H1 (cell line): ENCODE data around the gene DAPK1. TPM values are rescaled to one million over a fixed set of nuclear protein-coding genes. Genes with fewer than 3 reads are reported as not detected.

ENCODE experiments used
- CTCF ChIA-PET: fragments of 300-600 bp; sonication (Branson Sonifier 250); formaldehyde crosslinking; loops from one replicate; lab custom pipeline; 2021; ENCODE audit not compliant: partially characterized antibody; lab: Charles Lee
- POLR2A ChIA-PET: fragments of 300-600 bp; sonication (Branson Sonifier 250); formaldehyde crosslinking; loops from one replicate; lab custom pipeline; 2021; ENCODE audit warnings: inconsistent platforms; ENCODE audit not compliant: partially characterized antibody; lab: Charles Lee
- DNase-seq, 2 experiments: peaks; one replicate each; pipeline versions ENCODE4 v3.0.0 to v3.0.0-alpha.2; 2010 to 2022; ENCODE audit warnings: low spot score in 2 of 2, low read depth in 1 of 2, mixed read lengths in 1 of 2
- FAIRE-seq: peaks from 2 replicates; lab custom pipeline; 2011; peaks lifted over from hg19 to GRCh38; lab: Jason Lieb, UNC
- H2AFZ ChIP-seq: 2 replicates; pipeline ENCODE4 v1.8.1; 2012; ENCODE audit warnings: low read length, inconsistent platforms
- H2AK5ac ChIP-seq: 2 replicates; pipeline ENCODE4 v1.6.1; 2013; ENCODE audit warnings: low read depth, low read length
- H2BK120ac ChIP-seq: replicated peaks from 2 replicates; pipeline ENCODE3; 2013; ENCODE audit warnings: low read depth, low read length, inconsistent platforms
- H2BK12ac ChIP-seq: 2 replicates; pipeline ENCODE4 v1.6.1; 2013; ENCODE audit warnings: low read depth, low read length
- H2BK15ac ChIP-seq: 2 replicates; pipeline ENCODE4 v1.6.1; 2013; ENCODE audit warnings: low read length
- H2BK20ac ChIP-seq: 2 replicates; pipeline ENCODE4 v1.6.1; 2013; ENCODE audit warnings: low read length
- H2BK5ac ChIP-seq: 2 replicates; pipeline ENCODE4 v1.6.1; 2013; ENCODE audit warnings: low read depth, low read length
- H3K14ac ChIP-seq: 2 replicates; pipeline ENCODE4 v1.6.1; 2013; ENCODE audit warnings: inconsistent platforms; ENCODE audit not compliant: insufficient read length
- H3K18ac ChIP-seq: 2 replicates; pipeline ENCODE4 v1.6.1; 2013; ENCODE audit warnings: low read length; ENCODE audit errors: extremely low read depth
- H3K23ac ChIP-seq: 2 replicates; pipeline ENCODE4 v1.6.1; 2013; ENCODE audit warnings: inconsistent platforms; ENCODE audit not compliant: insufficient read length
- H3K23me2 ChIP-seq: 2 replicates; pipeline ENCODE4 v1.6.1; 2013; ENCODE audit warnings: low read depth, low read length
- H3K27ac ChIP-seq: 2 replicates; pipeline ENCODE4 v1.6.1; 2011; ENCODE audit warnings: low read depth, low read length, inconsistent platforms
- H3K27me3 ChIP-seq, 4 experiments: replicated peaks in 1 of 4; 1 replicate in 1 of 4; 2 replicates in 3 of 4; pipeline versions ENCODE4 v1.6.1 to v1.8.1; 2011 to 2013; ENCODE audit warnings: low read length in 3 of 4, mild to moderate bottlenecking in 3 of 4, inconsistent platforms in 2 of 4, mixed read lengths in 2 of 4, moderate library complexity in 1 of 4; ENCODE audit not compliant: control insufficient read depth in 3 of 4, insufficient read depth in 3 of 4; ENCODE audit errors: extremely low read depth in 1 of 4
- H3K36me3 ChIP-seq, 4 experiments: 2 replicates each; pipeline versions ENCODE4 v1.6.1 to v1.8.1; 2011 to 2013; ENCODE audit warnings: mild to moderate bottlenecking in 4 of 4, low read length in 3 of 4, moderate library complexity in 2 of 4, control low read depth in 1 of 4, inconsistent platforms in 1 of 4; ENCODE audit not compliant: insufficient read depth in 4 of 4, control insufficient read depth in 2 of 4
- H3K4ac ChIP-seq: replicated peaks from 2 replicates; pipeline ENCODE3; 2013; ENCODE audit warnings: low read length, low read depth, mixed read lengths, inconsistent platforms; ENCODE audit not compliant: insufficient read length
- H3K4me1 ChIP-seq, 4 experiments: replicated peaks in 1 of 4; 1 replicate in 1 of 4; 2 replicates in 3 of 4; pipeline versions ENCODE4 v1.6.1 to v1.8.1; 2011 to 2013; ENCODE audit warnings: low read length in 3 of 4, inconsistent platforms in 2 of 4, mixed read lengths in 1 of 4; ENCODE audit not compliant: insufficient read depth in 4 of 4, control insufficient read depth in 3 of 4
- H3K4me2 ChIP-seq, 2 experiments: 2 replicates each; pipeline versions ENCODE4 v1.6.1 to v1.8.1; 2011 to 2013; ENCODE audit warnings: low read depth in 2 of 2, low read length in 2 of 2, control low read depth in 1 of 2, inconsistent platforms in 1 of 2, mild to moderate bottlenecking in 1 of 2; ENCODE audit not compliant: insufficient read depth in 1 of 2
- H3K4me3 ChIP-seq, 4 experiments: fragments of 200-600, 300-600 bp in 1 of 4; sonication (generic), shearing (Covaris generic), sonication (Bioruptor Twin) in 1 of 4; 2 replicates each; pipeline versions ENCODE4 v1.5.1 to v1.8.1; 2011 to 2016; ENCODE audit warnings: low read length in 4 of 4, low read depth in 3 of 4, control low read depth in 2 of 4, inconsistent platforms in 2 of 4, mild to moderate bottlenecking in 2 of 4, mixed read lengths in 1 of 4, moderate library complexity in 1 of 4; ENCODE audit not compliant: insufficient read depth in 2 of 4; ENCODE audit errors: extremely low read depth in 1 of 4
- H3K56ac ChIP-seq: replicated peaks from 2 replicates; pipeline ENCODE3; 2013; ENCODE audit warnings: low read depth, mild to moderate bottlenecking, mixed read lengths, low read length, inconsistent platforms; ENCODE audit not compliant: insufficient read length
- H3K79me1 ChIP-seq: 2 replicates; pipeline ENCODE4 v1.6.1; 2013; ENCODE audit warnings: low read depth, low read length, control low read depth
- H3K79me2 ChIP-seq, 2 experiments: 2 replicates each; pipeline versions ENCODE4 v1.6.1 to v1.8.1; 2012 to 2013; ENCODE audit warnings: low read length in 2 of 2, mild to moderate bottlenecking in 2 of 2, inconsistent platforms in 1 of 2; ENCODE audit not compliant: insufficient read depth in 2 of 2, control insufficient read depth in 1 of 2
- H3K9ac ChIP-seq, 4 experiments: replicated peaks in 1 of 4; 1 replicate in 1 of 4; 2 replicates in 3 of 4; pipeline versions ENCODE4 v1.6.1 to v1.8.1; 2011 to 2013; ENCODE audit warnings: low read depth in 3 of 4, low read length in 3 of 4, control low read depth in 2 of 4, mild to moderate bottlenecking in 2 of 4, moderate library complexity in 2 of 4, inconsistent platforms in 1 of 4; ENCODE audit errors: extremely low read depth in 1 of 4
- H3K9me3 ChIP-seq, 2 experiments: 2 replicates each; pipeline versions ENCODE4 v1.6.1 to v1.8.1; 2012 to 2013; ENCODE audit warnings: mild to moderate bottlenecking in 2 of 2, moderate library complexity in 2 of 2, control low read depth in 1 of 2, inconsistent platforms in 1 of 2, low read depth in 1 of 2, low read length in 1 of 2, mixed read lengths in 1 of 2; ENCODE audit not compliant: insufficient read depth in 2 of 2
- H4K20me1 ChIP-seq, 2 experiments: replicated peaks in 1 of 2; 2 replicates each; pipeline versions ENCODE3 to v1.8.1; 2011 to 2013; ENCODE audit warnings: inconsistent platforms in 2 of 2, low read length in 2 of 2, mild to moderate bottlenecking in 1 of 2; ENCODE audit not compliant: insufficient read depth in 2 of 2, control insufficient read depth in 1 of 2
- H4K5ac ChIP-seq: 2 replicates; pipeline ENCODE4 v1.6.1; 2013; ENCODE audit warnings: low read length, low read depth, mixed read lengths, inconsistent platforms; ENCODE audit not compliant: insufficient read length
- H4K8ac ChIP-seq: 2 replicates; pipeline ENCODE4 v1.8.0; 2013; ENCODE audit warnings: mild to moderate bottlenecking, moderate library complexity, low read length, inconsistent platforms; ENCODE audit not compliant: insufficient read depth; ENCODE audit errors: extremely low read depth
- H4K91ac ChIP-seq: replicated peaks from 2 replicates; pipeline ENCODE3; 2013; ENCODE audit warnings: low read length, mixed read lengths, inconsistent platforms; ENCODE audit not compliant: insufficient read length
- ASH2L ChIP-seq: fragments of 200-600, 300-600 bp; sonication (generic); IDR thresholded peaks from one replicate; pipeline ENCODE4 v1.7.1; 2017; ENCODE audit warnings: low read length
- CBX8 ChIP-seq: fragments of 300-800, 300-1000 bp; sonication (generic); IDR thresholded peaks from 2 replicates; pipeline ENCODE4 v1.7.1; 2016; ENCODE audit warnings: low read depth, low read length, borderline replicate concordance
- CEBPB ChIP-seq: IDR thresholded peaks from 2 replicates; pipeline ENCODE4 v1.6.1; 2012; ENCODE audit warnings: low read depth, low read length
- CHD1 ChIP-seq: IDR thresholded peaks from 2 replicates; pipeline ENCODE4 v1.6.1; 2012; ENCODE audit warnings: low read depth, low read length, improper control_type of control experiment
- HDAC6 ChIP-seq: IDR thresholded peaks from one replicate; pipeline ENCODE4 v1.7.1; 2012; ENCODE audit warnings: low read depth, mild to moderate bottlenecking, inconsistent platforms, low read length, moderate library complexity
- MAFK ChIP-seq: IDR thresholded peaks from 2 replicates; pipeline ENCODE4 v1.6.1; 2012; ENCODE audit warnings: low read depth, mild to moderate bottlenecking, improper control_type of control experiment, low read length
- POLR2A ChIP-seq, 2 experiments: IDR thresholded peaks; 1 replicate in 1 of 2; 2 replicates in 1 of 2; pipeline ENCODE4 v1.6.1; 2011; ENCODE audit warnings: low read depth in 2 of 2, low read length in 2 of 2, mild to moderate bottlenecking in 2 of 2; ENCODE audit errors: control extremely low read depth in 1 of 2
- SAP30 ChIP-seq: fragments of 300-600 bp; sonication (generic); IDR thresholded peaks from 2 replicates; pipeline ENCODE4 v1.7.1; 2012; ENCODE audit warnings: low read length, moderate library complexity, mild to moderate bottlenecking, inconsistent platforms; ENCODE audit not compliant: insufficient read depth, insufficient replicate concordance
- SIRT6 ChIP-seq: IDR thresholded peaks from one replicate; pipeline ENCODE4 v1.7.1; 2012; ENCODE audit warnings: low read length, inconsistent platforms
- SP2 ChIP-seq: IDR thresholded peaks from 2 replicates; pipeline ENCODE4 v1.6.1; 2012; ENCODE audit warnings: mild to moderate bottlenecking, low read length, inconsistent platforms
- TBP ChIP-seq: IDR thresholded peaks from 2 replicates; pipeline ENCODE4 v1.6.1; 2011; ENCODE audit warnings: low read depth, low read length, improper control_type of control experiment
- TCF12 ChIP-seq: IDR thresholded peaks from 2 replicates; pipeline ENCODE4 v1.6.1; 2011; ENCODE audit warnings: low read depth, mild to moderate bottlenecking, low read length
- ZNF274 ChIP-seq: IDR thresholded peaks from 2 replicates; pipeline ENCODE4 v1.7.0; 2012; ENCODE audit warnings: low read length, borderline replicate concordance; ENCODE audit errors: extremely low read depth
- WGBS, 2 experiments: shearing (Covaris generic) in 1 of 2; methylation state at CpG; one replicate each; pipeline versions ENCODE4 v1.1.6 to v1.1.7; 2013 to 2015; ENCODE audit warnings: low lambda C conversion rate in 2 of 2, mixed read lengths in 2 of 2, inconsistent platforms in 1 of 2, low coverage in 1 of 2, missing lambda C conversion rate in 1 of 2; ENCODE audit not compliant: insufficient replicate concordance in 2 of 2, insufficient coverage in 1 of 2, insufficient read length in 1 of 2; ENCODE audit errors: extremely low coverage in 1 of 2, missing lambda C conversion rate in 1 of 2; 5-methylcytosine and 5-hydroxymethylcytosine counted together
- polyA plus RNA-seq, 7 experiments: library from polyadenylated mRNA; depleted of rRNA in 3 of 7; stranded (reverse) in 5 of 7; unstranded in 2 of 7; fragments of >200 nt in 5 of 7; fragments of 200-250 nt in 2 of 7; gene quantifications; 1 replicate in 5 of 7; 2 replicates in 1 of 7; 4 replicates in 1 of 7; pipeline versions ENCODE4 v1.2.1 to v1.2.3, GENCODE V29; 2011 to 2013; ENCODE audit warnings: missing spikeins in 2 of 7, mixed read lengths in 2 of 7
- total RNA-seq: library from RNA; stranded (reverse); fragmentation: NEBNext Ultra II Directional; extraction: Animal tissue kit (Norgen Biotek cat#: 25700); gene quantifications from 2 replicates; pipeline ENCODE4 v1.2.1, GENCODE V29; 2021

DAPK1 gene
- total and polyA plus RNA-seq, 2 of the 8 experiments (the other 6 are each of a cell fraction or from before 2014, with no cell fraction given): 62.4 to 131 TPM

DNA sequence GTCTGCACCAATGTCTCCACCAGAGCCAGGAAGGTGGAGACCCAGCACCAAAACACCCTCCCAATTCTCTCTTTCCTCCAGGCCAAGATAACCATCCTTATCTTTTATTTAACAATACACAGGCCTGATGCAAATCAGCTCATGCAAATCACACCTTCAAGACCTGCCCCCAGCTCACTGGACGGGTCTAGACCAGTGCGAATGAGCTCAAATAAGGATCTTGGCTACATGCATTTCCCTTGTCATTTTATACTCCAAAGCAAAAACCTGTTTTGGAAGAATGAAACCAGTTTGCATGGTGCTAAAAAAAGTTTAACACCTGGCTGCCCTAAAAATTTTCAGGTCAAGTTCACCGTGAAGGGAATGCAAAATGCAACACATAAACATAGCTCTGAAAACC, 31.9 kb upstream of the DAPK1 start:
- Histone ChIP-seq H2BK15ac (no peak overlapping the region), H3K9ac (no peak overlapping the region), H4K8ac (no peak overlapping the region), H3K79me2 (no peaks in the 10 kb centered on the region), H3K4me1 (peaks cover 0 to 4% (median 0%) of the 10 kb centered on the region in 4 experiments; a peak in 2 of 7 replicates), H2AFZ (peak overlapping the region; percentile 4; the same call in 1 of the 2 replicates), H2BK120ac (no peak overlapping the region), H3K4me3 (no peak overlapping the region), H4K91ac (no peak overlapping the region), H3K23ac (no peak overlapping the region), H2BK20ac (no peak overlapping the region), H3K9me3 (no peaks in the 10 kb centered on the region), H4K5ac (no peak overlapping the region), H3K4ac (no peak overlapping the region), H2BK12ac (no peak overlapping the region), H3K27ac (no peak overlapping the region), H2AK5ac (no peak overlapping the region), H3K23me2 (no peaks in the 10 kb centered on the region), H3K79me1 (no peaks in the 10 kb centered on the region), H3K4me2 (no peak overlapping the region), H2BK5ac (no peak overlapping the region), H3K14ac (no peak overlapping the region), H4K20me1 (no peaks in the 10 kb centered on the region), H3K18ac (no peak overlapping the region), H3K36me3 (no peaks in the 10 kb centered on the region), H3K56ac (no peak overlapping the region), H3K27me3 (no peaks in the 10 kb centered on the region)
- TF ChIP-seq CBX8: no peak
- TF ChIP-seq CHD1: no peak
- TF ChIP-seq HDAC6: no peak
- no peak for TF ChIP-seq TBP
- no peak for TF ChIP-seq MAFK
- no peak for TF ChIP-seq ZNF274
- TF ChIP-seq CEBPB: no peak
- TF ChIP-seq TCF12: no peak
- TF ChIP-seq SP2: no peak
- TF ChIP-seq SIRT6: no peak
- TF ChIP-seq SAP30: no peak
- no peak for TF ChIP-seq POLR2A (IDR thresholded peaks at IDR 0.05; ENCODE audit: control extremely low read depth in 1 of 2, low read depth in 2 of 2, low read length in 2 of 2)
- no peak for TF ChIP-seq ASH2L
- ChIA-PET CTCF (interaction anchor here (0.6 to 0.8 kb wide), 3 partner anchors 9 to 1406 kb away, joined by 3 to 4 read pairs (median 3); no protein-coding TSS in a partner anchor), POLR2A (interaction anchor here (0.7 to 1.6 kb wide), 4 partner anchors 20 to 790 kb away, joined by 3 to 4 read pairs (median 4); no protein-coding TSS in a partner anchor)
- FAIRE-seq: no peak
- WGBS, 2 experiments: 87% methylated on average over 3 of the region's 3 CpGs; no CpG with 5 or more reads in 1 of the 2 experiments
- DNase-seq: no peak
